Measurements from ENCODE around the gene PIP5K1C. TPM values are rescaled to one million over a fixed set of nuclear protein-coding genes. Genes with fewer than 3 reads are reported as not detected.
A peak's percentile ranks its signal among the peaks of the same experiment; 100 is the strongest.

The PIP5K1C gene
- total RNA-seq, 3 donors from 2014 or later: 14.6 to 15.7 (median 15.7) TPM

DNA sequence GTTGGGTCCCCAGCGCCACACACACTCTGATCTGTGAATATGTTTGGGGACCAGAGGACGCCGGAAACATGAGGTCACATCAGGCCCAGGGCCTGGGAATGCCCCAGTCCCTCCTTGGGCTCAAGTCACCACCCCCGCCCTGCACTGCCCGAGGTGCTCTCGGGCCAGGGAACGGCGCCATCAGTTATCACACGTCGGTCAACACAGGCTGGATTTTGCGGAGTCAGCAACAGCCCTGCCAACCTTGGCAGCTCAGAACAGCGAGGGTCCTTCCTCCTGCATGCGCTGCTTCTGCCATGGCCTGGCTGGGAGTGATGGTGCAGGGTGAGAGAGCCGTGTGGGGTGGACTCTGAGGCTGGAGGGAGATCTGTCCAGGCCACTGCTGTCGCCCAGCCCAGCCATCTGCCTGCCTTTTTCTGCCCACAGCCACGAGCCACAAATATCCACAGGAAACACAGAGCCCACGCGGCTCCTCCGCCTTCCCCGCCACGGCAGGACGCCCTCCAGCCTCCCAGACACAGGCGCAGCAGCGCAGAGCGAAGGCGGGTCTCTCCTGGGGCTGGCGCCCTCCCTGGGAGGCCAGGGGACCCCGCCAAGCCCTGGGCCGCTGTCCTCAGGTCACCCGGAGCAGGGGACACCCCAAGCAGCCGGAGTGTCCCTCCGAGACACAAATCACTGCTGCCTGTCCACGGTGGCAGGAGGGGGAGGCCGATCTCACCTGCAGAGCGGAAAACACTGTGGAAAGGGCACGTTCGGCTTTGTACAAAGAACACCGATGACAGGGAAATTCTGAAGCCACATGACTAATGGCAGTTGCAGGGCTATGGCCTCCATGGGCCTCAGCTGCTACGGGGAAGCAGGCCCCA lies 42.0 kb downstream of the PIP5K1C start:
- H3K9me3 ChIP-seq: no peaks in the 10 kb centered on the region
- peak in 1 of 2 donors; percentile 73 for DNase-seq (ENCODE audit: low spot score in 2 of 2)
- intact Hi-C loops (cut with DNase I; ENCODE audit: low total_unique reads): loop anchor here (10.0 kb wide), 1 partner anchor 647 kb away; the partner anchor contains the start of genes FSD1 and TMIGD2
- no peaks in the 10 kb centered on the region for H3K4me1 ChIP-seq
- TF ChIP-seq, protein P1, sequence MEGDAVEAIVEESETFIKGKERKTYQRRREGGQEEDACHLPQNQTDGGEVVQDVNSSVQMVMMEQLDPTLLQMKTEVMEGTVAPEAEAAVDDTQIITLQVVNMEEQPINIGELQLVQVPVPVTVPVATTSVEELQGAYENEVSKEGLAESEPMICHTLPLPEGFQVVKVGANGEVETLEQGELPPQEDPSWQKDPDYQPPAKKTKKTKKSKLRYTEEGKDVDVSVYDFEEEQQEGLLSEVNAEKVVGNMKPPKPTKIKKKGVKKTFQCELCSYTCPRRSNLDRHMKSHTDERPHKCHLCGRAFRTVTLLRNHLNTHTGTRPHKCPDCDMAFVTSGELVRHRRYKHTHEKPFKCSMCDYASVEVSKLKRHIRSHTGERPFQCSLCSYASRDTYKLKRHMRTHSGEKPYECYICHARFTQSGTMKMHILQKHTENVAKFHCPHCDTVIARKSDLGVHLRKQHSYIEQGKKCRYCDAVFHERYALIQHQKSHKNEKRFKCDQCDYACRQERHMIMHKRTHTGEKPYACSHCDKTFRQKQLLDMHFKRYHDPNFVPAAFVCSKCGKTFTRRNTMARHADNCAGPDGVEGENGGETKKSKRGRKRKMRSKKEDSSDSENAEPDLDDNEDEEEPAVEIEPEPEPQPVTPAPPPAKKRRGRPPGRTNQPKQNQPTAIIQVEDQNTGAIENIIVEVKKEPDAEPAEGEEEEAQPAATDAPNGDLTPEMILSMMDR (IDR thresholded peaks at IDR 0.05): no peak
- TF ChIP-seq POLR2A (IDR thresholded peaks at IDR 0.05) (no peak), POLR2AphosphoS5 (IDR thresholded peaks at IDR 0.05) (no peak)
- H3K27ac ChIP-seq: no peak overlapping the region
- no peak overlapping the region for H3K4me3 ChIP-seq
- peaks cover 7% of the 10 kb centered on the region for H3K36me3 ChIP-seq
- no peaks in the 10 kb centered on the region for H3K27me3 ChIP-seq

DNA sequence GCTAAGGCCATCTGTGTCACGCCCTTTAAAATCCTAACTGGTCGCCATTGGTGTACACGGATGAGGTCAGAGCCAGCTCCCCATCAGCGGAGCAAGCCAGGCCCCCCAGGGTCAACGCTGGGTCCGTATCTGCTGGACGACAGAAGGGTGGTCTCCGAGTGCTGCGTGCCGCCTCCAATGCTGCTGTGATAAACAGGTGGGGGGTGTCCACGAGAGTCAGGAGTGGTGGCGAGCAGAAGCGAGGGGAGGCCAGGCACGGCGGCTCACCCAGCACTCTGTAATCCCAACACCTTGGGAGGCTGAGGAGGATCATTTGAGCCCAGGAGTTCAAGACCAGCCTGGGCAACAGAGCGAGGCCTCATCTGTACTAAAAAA lies 42.9 kb downstream of the PIP5K1C start:
- Histone ChIP-seq H3K4me1 (no peaks in the 10 kb centered on the region), H3K36me3 (peaks cover 7% of the 10 kb centered on the region), H3K9me3 (no peaks in the 10 kb centered on the region), H3K27me3 (no peaks in the 10 kb centered on the region), H3K27ac (no peak overlapping the region), H3K4me3 (no peak overlapping the region)
- DNase-seq (ENCODE audit: low spot score in 2 of 2): no peak
- intact Hi-C loops (cut with DNase I; ENCODE audit: low total_unique reads): loop anchor here (10.0 kb wide), 1 partner anchor 647 kb away; the partner anchor contains the start of genes FSD1 and TMIGD2
- TF ChIP-seq, protein P1 (IDR thresholded peaks at IDR 0.05): no peak
- TF ChIP-seq POLR2A (IDR thresholded peaks at IDR 0.05) (no peak), POLR2AphosphoS5 (IDR thresholded peaks at IDR 0.05) (no peak)

DNA sequence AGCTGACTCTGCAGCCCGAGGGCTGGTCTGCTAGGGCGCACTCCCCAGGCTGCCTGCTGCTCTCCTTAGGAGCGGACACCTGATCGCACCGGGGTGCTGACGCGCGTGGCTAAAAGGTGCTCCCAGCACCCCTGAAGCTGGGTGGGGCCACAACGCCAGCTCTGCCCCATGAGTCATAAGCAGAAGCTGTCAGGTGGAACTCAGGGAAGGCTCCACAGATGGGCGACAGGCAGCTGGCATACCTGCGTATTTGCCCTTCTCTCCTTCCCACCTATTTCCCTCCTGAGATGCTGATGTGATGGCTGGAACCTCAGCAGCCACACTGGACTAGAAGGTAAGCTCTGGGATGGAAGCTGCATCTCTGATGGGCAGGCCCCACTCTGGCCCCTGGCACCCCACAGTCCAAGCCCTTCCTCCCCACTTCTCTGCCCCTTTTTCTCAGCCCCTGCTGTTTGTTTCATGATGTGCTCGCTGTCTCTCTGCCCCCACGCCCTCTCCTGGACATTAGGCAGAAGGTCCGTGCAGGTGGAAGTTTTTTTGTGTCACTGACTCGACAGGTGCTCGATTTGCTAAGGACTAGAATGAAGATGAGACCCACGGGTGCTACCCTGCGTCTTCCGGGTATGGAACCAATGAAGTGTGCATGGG lies 43.4 kb downstream of the PIP5K1C start:
- no peaks in the 10 kb centered on the region for H3K4me1 ChIP-seq
- no peaks in the 10 kb centered on the region for H3K9me3 ChIP-seq
- no peak overlapping the region for H3K27ac ChIP-seq
- H3K27me3 ChIP-seq: no peaks in the 10 kb centered on the region
- H3K4me3 ChIP-seq: no peak overlapping the region
- TF ChIP-seq POLR2A (IDR thresholded peaks at IDR 0.05) (no peak), POLR2AphosphoS5 (IDR thresholded peaks at IDR 0.05) (no peak)
- TF ChIP-seq, protein P1 (IDR thresholded peaks at IDR 0.05): no peak
- H3K36me3 ChIP-seq: peaks cover 7% of the 10 kb centered on the region
- no peak for DNase-seq (ENCODE audit: low spot score in 2 of 2)
- intact Hi-C loops (cut with DNase I; ENCODE audit: low total_unique reads): loop anchor here (10.0 kb wide), 1 partner anchor 648 kb away; the partner anchor contains the start of genes FSD1 and TMIGD2

DNA sequence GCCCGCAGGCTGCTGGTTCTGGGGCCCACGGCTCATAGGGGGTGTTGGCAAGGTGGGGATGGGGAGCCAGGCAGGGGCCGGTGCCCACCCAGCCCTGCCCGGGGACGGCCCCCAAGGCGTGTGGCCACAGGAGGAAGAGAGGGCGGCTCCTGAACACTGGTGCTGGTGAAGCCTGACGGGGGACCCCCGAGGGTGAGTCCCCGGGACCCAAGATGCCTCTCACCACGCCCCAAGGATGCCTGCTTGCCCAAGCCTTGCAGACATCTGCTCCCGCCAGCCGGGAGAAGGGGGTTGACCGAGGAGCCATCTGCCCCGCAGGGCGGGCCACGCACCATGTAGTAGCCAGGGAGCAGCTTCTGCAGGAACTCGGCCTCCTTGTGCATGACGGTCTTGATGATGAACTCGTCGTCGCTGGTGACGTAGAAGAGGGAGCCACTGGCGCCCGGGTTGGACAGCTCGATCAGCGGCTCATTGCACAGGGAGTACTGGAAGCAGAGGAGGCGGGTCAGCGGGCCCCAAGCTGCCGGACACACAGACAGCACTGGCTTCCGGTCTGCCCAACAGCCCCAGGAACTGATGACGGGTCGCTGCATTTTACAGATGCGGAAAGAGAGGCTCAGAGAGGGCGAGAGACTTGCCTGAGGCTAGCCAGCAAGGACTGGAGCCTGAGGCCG lies 44.1 kb downstream of the PIP5K1C start:
- H3K36me3 ChIP-seq: peaks cover 7% of the 10 kb centered on the region
- no peak overlapping the region for H3K27ac ChIP-seq
- TF ChIP-seq POLR2A (IDR thresholded peaks at IDR 0.05) (no peak), POLR2AphosphoS5 (IDR thresholded peaks at IDR 0.05) (no peak)
- TF ChIP-seq, protein P1 (IDR thresholded peaks at IDR 0.05): no peak
- no peaks in the 10 kb centered on the region for H3K27me3 ChIP-seq
- no peaks in the 10 kb centered on the region for H3K4me1 ChIP-seq
- no peak overlapping the region for H3K4me3 ChIP-seq
- DNase-seq (ENCODE audit: low spot score in 2 of 2): no peak
- H3K9me3 ChIP-seq: no peaks in the 10 kb centered on the region
- intact Hi-C loops (cut with DNase I; ENCODE audit: low total_unique reads): loop anchor here (10.0 kb wide), 1 partner anchor 649 kb away; the partner anchor contains the start of genes FSD1 and TMIGD2

All from breast epithelium (tissue), 4 donors.